GM18502 (cell line): Measurements from ENCODE around the gene CAB39.

Experiments used
- ATAC-seq: cut with Tn5 transposase; IDR thresholded peaks from one replicate; pipeline ENCODE4 v1.9.1; 2021; ENCODE audit warnings: mild to moderate bottlenecking; ENCODE audit not compliant: unreplicated experiment, poor library complexity

Gene CAB39

DNA sequence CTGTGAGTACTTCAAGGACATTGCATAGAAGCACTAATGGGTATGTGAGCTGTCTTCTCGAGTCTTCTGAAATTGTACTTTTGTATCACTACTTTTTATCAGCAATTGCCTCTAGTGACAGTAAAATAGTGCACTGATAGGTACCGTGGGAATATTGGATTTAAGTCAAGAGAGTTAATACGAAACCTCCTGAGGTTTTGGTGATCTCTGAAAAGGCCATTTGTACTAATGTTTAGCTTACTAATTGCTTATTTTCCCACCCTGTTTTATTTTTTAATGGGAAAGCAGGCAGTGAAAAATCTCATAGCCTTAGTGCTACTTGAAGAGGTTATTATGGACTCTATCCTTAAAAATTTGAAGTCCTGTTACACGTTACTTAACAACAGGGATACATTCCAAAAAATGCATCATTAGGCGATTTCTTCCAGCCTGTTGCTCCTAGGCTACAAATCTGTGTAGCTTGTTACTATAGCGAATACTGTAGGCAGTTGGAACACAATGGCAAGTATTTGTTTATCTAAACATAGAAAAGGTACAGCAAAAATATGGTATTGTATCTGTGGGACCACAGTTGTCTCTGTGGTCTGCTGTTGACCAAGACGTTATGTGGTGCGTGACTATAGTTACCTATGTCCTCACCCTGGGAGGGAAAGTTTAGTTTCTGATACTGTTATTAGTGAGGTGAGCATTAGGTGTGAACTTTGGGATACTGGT is 65.9 kb downstream of the CAB39 start:
- no peak for ATAC-seq

DNA sequence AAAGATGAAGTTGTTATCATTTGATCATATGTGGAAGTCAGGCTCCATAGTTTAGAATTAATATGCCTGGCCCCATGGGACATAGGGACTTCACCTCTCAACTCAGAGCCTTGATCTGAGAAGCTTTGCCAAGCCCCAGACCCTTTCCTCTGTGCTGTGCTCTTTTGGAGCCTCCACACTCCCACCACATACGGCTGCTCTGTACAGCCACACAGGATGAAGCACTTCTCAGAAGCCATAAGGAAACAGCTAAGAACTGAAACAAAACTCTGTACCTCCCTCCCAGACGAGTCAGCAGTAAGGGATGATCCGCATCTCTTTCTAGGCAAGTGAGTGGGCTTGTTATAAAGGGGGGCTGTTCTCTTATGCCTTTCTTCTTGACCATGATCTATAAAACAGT is 66.5 kb downstream of the CAB39 start:
- ATAC-seq, result no peak

DNA sequence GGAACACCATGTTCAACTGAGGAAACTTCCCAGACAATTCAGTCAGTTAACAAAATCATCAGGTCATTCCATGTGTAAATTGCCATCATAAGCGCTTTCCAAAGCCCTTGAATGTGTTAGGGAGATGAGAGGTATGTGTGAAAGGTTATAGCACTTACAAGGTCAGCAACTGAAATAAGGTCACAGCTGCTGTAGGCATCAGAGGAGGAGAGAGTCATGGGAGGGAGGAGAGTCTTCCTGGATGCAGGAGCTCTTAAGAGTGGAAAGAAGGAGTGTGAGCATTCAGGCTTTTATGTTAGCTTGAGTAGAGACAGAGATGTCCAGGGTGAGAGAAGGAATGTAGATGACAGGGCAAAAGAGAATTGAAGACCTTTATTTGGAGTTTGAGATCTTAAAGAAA is 67.0 kb downstream of the CAB39 start:
- no peak for ATAC-seq

DNA sequence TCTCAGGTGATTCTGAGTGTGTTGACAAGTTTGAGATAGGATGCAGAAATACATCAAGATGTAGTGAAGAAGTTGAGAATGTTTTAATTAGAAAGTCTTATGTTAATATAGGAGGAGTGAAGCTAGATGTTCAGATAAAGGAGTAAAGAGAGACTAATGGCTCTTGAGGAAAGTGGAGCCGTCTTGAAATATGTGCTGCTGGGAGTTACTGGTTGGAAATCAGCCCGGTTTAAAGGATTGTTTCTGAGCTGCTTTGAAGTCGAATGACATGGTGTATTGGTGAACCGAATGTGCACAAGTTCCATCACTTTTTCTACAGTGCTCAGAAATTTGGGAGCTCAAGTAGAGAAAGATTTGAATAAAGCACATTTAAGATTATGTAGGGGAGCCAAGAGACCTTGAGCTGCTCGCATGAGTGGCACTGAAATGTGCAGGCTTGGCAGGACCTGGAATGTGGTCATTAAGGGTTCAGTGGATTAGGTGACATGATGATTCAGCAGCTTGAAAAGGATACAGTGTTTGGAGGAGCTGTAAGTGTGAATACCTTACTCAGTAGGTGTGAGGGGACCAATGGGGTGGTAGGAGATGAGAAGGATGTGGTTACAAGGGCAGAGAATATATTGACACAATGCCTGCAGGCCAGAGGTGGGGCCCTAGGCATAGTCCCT is 68.6 kb downstream of the CAB39 start:
- no peak for ATAC-seq

DNA sequence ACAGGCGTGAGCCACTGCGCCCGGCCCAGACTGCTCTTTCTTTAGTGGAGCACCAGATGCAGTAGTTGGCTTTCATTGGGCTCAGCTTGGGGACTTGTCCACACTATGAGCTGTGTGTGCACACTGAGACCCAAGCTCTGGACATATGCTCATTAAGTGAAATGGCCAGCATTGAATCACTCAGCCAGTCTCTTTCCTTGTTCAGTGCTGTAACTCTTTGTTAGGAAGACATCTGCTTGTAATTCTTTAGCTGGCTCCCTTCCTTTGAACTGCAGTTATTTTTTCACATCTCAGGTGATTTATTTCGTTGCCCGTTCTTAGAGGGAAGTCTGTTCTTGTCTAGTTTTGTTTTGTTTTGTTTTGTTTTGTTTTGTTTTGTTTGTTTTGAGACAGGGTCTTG is 70.5 kb downstream of the CAB39 start:
- no peak for ATAC-seq

DNA sequence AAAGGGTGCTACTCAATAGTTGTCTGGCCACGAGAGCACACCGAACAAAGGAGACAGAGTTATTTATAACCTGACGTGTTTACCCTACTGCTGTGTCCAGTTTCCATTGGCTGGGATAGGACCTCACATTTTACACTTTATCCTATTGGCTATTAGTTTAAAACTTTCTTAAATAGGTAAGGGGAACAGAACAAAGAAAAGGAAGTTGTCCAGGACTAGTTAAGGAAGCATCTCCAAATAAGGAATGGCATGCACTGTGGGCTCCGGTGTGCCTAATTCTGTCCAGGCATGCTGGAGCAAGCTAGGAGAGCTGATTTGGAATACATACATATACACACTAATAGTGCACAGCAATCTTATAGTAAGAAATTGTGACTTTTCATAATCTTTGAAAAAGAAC is 72.2 kb downstream of the CAB39 start:
- ATAC-seq, result no peak

DNA sequence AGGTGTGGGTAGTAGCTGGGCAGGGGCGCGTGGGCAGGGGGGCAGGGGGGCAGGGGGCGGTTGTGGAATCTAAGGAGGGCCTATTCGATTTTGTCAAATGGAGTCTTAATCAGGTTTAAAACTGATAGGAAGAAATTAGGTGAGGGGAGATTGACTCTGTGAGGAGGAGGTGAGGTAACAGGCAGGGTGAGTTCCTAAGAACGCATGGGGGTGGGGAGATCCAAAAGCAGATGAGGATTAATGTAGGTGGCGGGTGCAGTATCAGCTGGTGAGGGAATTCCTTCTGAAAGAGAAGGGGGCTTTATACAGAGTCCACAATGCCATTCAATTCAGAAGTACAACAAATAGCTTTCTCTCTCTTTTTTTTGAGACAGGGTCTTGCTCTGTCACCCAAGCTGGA is 72.7 kb downstream of the CAB39 start:
- no peak for ATAC-seq

DNA sequence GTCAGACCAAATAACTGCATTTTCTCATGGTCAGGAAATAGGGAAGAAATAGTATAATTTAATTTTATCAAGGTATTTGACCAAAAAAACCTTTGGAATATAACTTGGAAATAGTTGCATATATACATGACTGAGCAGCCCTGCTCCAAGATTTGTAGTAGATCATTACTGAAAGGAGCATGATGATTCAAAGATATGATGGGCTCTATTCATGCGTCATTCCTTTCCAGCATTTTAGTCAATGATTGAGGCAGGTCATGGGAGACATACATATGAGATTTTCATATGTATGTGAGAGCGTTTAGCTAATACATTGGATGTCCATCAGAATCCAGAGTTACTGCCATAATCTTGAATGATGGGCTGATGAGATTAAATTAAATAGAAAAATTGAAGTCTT is 74.5 kb downstream of the CAB39 start:
- no peak for ATAC-seq

DNA sequence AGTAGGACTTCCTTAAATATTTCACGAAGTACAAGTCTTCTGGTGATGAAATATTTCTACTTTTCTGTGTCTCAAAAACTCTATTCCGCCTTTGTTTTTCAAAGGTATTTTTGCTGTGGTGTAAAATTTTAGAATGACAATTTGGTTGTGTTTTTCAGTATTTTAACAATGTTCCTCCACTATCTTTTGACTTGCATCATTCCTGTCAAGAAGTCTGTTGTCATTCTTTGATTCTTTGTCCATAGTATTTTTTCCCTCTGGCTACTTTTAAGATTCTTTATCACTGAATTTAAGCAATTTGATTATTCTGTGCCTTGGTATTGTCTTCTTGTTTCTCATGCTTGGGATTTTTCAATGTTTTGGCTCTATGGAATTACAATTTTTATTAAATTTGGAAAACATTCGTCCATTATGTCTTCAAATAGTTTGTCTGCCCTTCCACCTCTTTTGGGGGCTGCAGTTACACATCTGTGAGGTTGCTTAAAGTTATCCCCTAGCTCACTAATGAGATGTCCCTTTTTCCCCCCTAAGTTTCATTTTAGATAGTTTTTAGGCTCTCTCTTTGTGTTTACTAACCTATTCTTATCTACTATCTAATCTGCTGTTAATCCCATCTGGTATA is 76.0 kb downstream of the CAB39 start:
- ATAC-seq, result no peak

DNA sequence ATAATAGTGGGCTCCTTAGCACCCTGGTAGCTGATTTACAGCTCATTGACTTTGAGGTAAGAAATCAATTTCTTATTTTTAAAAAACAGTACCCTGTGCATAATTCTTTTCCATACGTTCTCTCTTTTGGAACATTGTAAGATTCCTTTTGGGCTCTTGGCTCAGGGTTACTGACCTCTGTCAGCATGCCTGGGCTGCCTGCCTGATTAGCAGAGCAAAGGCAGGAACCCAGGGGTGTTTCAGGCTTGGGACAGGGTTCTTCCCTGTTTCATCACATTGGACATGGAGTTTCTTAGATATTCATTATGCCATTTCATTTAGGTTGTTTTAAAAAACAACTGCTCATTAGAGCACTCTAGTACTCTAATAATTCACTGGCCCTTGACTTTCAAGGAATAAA is 78.3 kb downstream of the CAB39 start:
- no peak for ATAC-seq

DNA sequence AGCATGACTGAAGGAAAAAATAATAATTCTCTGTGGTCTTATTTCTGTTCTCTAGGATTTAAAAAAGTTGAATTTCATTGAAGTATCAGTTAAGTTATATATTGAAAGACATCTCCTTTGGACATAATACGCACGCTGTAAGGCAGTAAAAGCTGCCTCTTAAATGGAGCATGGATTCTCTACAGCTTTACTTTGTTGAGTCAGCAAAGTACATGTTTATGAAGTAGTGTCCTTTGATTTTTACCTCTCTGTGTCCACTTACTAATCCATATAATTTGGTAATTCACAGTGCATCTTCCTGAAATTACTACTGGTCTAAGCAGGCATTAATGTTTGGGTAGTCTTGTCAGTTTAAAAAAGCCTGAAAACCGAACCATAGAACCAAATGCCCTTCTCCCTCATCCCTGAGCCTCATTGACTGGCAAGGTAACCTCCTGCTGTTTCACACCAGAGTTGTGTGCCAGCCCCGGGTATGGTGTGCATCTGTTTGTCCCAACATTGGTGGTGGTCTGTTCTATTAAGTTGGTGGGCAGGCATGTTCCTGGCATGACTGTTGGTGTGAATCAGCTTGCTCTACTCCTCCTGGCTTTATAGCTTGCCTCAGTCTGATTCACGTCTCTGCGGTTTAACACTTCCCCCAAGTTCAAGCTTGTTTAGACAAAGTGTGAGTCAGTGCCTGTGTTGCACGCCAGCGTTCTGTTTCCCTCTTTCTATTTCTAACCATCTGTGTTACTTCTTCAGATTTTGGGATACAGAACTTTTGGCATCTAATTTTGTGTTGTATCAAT is 81.1 kb downstream of the CAB39 start:
- ATAC-seq, result no peak

DNA sequence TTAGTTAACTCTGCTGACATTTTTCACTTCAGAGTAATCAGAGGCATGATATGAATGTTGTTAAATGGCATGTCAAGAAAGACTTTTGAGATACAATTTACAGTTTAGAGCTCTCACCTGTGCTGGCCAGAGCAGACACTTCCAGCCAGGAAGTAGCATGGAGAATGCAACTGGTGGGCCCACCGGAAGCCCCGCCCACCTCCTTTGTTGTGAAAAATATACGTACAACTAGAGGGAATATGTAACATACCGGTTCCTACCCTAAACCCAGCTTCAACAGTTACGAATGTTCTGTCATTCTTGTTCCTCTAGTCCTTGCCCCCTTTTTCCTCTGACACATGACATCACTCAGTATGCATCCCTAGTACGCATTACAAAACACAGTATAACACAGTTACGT is 81.9 kb downstream of the CAB39 start:
- ATAC-seq, result no peak

DNA sequence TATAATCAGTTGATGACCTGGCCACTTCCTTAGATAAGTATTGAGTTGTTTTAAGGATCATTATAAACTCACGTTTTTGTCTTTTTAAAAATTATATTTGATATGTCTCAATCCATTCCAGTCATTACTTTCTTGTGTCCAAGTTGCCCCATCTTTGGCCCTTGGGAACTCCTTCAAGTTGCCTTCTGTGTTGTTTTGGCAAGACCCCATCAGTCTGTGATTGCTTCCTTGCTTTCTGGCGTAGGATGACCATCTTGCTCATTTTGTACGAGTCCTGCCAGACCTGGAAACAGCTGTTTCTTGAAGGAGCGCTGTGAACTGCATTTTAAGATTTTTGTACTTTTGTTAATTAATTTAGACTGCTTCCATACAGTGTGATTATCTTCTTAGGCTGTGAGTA is 83.2 kb downstream of the CAB39 start:
- no peak for ATAC-seq

DNA sequence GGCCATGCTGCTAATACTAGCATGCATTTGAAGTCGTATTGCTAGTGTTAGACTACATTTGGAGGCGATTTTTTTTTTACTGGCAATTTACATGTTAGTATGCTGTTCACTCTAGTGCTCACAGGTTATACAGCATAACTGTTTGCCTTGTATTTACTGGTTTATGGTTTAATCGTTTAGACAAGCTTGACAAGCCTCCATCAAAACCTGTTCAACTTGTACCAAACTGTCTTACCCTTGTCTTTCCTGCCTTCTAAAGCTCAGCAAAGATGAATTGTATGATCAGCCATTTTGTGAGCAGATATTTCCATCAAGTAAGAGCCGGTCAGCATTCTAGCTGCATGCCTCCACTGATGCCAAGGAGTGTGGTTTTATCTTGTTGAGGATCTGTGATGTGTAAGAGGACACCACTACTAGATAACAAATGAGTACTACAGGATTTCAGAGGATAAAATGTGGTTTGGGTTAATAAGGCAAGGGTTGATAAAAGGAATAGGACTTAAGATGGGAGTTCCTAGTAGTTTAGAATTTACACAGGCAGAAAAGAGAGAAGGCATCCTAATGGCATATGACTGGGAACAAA is 83.7 kb downstream of the CAB39 start:
- ATAC-seq, result no peak

DNA sequence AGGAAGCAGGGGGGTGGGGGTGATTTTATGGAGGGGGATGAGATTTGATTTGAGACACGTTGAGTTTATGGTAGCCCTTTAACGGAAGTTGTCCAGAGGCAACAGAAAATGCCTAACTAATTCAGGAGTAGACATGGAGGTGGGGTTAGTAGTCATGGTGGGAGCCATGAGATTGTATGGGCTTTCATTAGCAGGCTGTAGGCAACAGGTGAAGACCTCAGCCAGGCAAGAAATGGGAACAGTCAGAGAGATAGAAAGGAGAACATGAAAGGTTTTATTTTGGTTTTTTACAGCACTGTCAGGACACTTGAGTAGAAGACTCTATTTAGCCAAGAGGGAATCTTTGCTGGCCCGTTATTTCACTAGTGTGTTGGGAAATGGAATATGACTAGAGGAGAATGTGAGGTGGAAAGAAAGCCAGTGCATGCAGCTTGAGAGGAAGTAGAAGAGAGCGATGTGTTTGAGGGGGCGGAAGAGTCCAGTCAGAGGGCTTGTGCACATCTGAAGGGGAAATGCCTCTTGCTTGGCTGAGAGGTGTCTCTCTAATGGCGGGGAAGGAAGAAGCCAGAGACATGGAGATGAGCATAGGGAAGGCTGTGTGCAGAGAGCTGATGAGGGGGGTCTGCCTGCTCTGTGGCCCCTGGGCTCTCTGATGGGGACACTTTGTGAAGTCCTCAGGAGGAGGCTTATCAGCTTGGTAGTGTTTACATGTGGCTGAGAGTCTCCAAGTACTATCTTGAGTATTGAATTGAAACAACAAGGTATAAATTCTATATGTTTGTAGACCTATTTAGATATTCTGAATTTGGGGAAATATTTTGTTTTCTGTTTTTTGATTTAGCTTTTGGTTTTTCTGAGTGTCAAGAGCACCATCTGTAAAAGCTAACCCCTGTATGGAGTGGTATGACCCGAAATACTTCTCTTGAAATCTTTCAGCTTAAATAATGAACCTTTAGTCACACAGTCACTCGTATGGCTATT is 85.2 kb downstream of the CAB39 start:
- ATAC-seq, result no peak

DNA sequence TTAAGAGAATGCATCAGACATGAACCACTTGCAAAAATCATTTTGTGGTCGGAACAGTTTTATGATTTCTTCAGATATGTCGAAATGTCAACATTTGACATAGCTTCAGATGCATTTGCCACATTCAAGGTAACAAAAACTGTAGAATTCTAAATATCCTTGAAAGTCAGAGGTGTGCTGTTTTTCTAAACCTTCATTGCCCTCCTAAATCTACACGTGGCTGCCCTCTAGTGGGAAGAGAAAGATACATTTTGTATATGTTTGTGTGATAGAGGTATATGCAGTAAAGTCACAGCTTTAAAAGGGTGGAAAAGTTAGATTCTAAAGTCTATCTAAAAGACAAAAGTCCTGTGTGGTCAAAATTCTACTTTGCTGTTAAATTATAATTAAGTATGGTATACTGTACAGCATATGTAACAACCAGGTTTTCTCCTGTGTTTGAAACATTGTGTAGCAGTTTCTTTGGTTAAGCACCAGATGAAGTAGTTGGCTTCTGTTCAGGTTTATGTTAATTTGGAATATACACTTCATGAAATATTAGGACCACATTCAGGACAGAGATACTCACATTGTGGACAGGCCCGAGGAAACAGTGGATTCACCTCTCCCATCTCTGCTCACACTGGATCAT is 86.2 kb downstream of the CAB39 start:
- ATAC-seq, result no peak

DNA sequence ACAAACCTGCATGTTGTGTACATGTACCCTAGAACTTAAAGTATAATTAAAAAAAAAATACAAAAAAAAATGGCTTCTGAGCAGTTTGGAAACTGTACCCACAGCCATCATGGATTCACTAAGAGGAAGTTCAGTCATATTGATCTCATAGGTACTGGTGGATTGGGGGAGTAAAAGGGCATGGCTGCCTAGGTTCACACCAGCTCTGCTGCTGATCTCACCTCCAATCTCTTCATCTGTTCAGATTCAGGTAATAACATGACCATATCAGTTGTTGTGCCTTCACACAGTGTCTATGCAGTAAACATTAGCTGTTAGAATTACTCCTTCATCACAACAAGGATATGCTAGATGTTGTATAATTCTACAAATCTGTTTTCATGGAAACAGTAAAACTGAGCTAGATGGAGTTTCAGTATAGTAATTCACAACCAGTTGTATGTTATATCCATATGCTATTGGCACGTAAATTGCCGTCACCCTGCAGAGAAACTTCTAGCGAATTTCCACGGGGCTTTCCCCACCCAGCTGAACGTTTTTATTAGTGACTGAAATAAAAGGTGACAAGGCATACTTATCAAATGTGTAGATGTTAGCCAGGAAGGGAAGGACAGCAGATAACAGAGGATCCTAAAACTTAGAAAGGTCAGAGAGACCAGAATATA is 92.8 kb downstream of the CAB39 start:
- ATAC-seq, result no peak

DNA sequence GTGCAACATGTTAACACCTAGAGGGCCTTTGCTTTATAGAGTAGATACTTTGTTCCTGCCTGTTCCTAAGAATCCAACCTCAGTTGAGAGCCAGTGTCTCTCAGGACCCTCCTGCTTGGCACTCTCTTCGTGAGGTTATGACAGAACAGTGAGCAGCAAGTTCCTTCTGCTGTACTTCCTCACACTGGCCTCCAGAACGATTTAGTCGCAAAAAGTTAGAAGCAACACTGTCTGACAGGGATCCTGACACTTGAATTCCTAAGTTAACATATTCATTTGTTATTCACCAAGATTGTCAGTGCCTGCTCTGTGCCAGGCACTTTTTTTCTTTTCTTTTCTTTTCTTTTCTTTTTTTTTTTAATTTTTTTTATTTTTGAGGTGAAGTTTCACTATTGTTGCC is 95.1 kb downstream of the CAB39 start:
- ATAC-seq, result no peak

DNA sequence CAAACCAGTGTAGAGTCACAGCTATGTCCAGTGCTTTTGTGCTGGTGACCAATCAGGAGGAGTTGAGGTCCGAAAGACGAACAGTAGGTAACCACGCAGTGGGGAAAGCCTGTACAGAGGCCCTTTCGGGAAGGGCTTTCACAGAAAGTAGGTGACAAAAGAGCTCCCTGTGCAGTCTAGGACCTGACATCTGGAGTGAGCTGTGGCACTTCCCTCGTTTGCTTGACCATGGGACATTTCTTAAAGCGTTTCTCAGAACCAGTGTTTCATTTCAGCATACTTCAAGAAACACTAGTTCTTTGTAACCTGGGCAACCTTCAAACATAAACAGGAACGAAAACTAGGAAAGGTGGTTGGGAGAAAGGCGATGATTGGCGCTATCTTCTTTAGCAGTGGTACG is 96.4 kb downstream of the CAB39 start:
- ATAC-seq, result no peak
